ENCODE results near the gene DNASE1L3.
"Not testable (repeated sequence)": the region's sequence is repeated elsewhere in the genome, so short reads cannot be mapped to it uniquely, and the experiment has no call there.

Gene DNASE1L3

GRCh38 chr3:58251631-58252035 lies 40.9 kb upstream of the DNASE1L3 start:
- Histone ChIP-seq H3K4me3 (no peak overlapping the region), H3K27ac (no peak overlapping the region)
- TF ChIP-seq, protein P1, sequence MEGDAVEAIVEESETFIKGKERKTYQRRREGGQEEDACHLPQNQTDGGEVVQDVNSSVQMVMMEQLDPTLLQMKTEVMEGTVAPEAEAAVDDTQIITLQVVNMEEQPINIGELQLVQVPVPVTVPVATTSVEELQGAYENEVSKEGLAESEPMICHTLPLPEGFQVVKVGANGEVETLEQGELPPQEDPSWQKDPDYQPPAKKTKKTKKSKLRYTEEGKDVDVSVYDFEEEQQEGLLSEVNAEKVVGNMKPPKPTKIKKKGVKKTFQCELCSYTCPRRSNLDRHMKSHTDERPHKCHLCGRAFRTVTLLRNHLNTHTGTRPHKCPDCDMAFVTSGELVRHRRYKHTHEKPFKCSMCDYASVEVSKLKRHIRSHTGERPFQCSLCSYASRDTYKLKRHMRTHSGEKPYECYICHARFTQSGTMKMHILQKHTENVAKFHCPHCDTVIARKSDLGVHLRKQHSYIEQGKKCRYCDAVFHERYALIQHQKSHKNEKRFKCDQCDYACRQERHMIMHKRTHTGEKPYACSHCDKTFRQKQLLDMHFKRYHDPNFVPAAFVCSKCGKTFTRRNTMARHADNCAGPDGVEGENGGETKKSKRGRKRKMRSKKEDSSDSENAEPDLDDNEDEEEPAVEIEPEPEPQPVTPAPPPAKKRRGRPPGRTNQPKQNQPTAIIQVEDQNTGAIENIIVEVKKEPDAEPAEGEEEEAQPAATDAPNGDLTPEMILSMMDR (IDR thresholded peaks at IDR 0.05) = no peak
- no peak for DNase-seq (ENCODE audit: low spot score)

GRCh38 chr3:58250093-58250707 lies 39.4 kb upstream of the DNASE1L3 start:
- no peak overlapping the region for H3K27ac ChIP-seq
- no peak for DNase-seq (ENCODE audit: low spot score)
- no peak overlapping the region for H3K4me3 ChIP-seq
- TF ChIP-seq, protein P1 (IDR thresholded peaks at IDR 0.05) = no peak

- no peak for DNase-seq (ENCODE audit: low spot score)
- Histone ChIP-seq H3K27ac (no peak overlapping the region), H3K4me3 (no peak overlapping the region)
- TF ChIP-seq, protein P1 (IDR thresholded peaks at IDR 0.05) = no peak
Measured at GRCh38 chr3:58249358-58250092, 38.8 kb upstream of the DNASE1L3 start.

- Histone ChIP-seq H3K27ac (no peak overlapping the region), H3K4me3 (no peak overlapping the region)
- no peak for DNase-seq (ENCODE audit: low spot score)
- TF ChIP-seq, protein P1 (IDR thresholded peaks at IDR 0.05) = no peak
Measured at GRCh38 chr3:58246148-58247047, 35.6 kb upstream of the DNASE1L3 start.

- Histone ChIP-seq H3K4me3 (no peak overlapping the region), H3K27ac (no peak overlapping the region)
- DNase-seq (ENCODE audit: low spot score) = no peak
- TF ChIP-seq, protein P1 (IDR thresholded peaks at IDR 0.05) = no peak
Measured at GRCh38 chr3:58243976-58244585, 33.3 kb upstream of the DNASE1L3 start.

GRCh38 chr3:58242860-58243259 lies 32.1 kb upstream of the DNASE1L3 start:
- DNase-seq (ENCODE audit: low spot score); H3K27ac ChIP-seq; H3K4me3 ChIP-seq: not testable (repeated sequence)

DNA sequence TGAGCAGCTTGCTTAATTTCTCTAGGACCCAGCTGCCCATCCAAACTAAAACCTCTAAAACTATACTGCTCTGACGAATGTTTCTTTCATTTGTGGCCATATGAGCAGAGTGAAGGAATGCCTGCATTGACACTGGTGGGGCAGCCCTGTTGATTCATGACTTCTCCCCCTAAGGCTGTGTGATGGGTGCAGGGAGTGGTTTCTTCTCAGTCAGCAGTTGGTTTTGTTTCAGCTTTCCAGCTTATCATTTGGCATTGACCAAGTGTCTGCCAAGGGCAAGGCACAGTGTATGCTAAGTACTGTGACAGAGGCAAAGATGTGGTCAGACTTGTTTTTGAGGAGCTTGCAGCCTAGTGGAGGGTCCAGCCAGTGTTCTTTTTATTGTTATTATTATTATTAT lies 31.6 kb upstream of the DNASE1L3 start:
- no peak for DNase-seq (ENCODE audit: low spot score)
- Histone ChIP-seq H3K4me3 (no peak overlapping the region), H3K27ac (no peak overlapping the region)
- TF ChIP-seq, protein P1 (IDR thresholded peaks at IDR 0.05) = no peak

Data from coronary artery (tissue), 2 donors.